ENCODE measurements around the gene HIF3A.

The HIF3A gene

DNA sequence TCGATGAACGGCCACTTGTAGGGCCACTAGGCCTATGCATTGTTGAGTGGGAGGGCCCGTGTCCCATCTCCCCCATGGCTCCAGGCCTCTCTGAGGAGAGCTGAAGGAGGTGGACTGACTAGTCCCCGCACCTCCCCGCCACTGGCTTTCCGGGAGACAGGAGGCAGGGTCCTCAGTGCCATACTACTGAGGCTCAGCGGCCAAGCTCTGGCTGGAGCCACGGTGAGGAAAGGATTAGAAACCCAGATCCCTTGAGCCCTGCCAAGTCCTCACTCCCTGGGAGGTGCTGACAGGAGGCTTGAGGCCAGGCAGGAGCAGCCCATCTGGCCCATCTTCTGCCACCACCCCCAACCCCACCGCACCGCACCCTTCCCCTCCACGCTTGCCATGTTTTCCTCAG is 87.6 kb downstream of the HIF3A start:
- no peak for DNase-seq (ENCODE audit: low read depth)

DNA sequence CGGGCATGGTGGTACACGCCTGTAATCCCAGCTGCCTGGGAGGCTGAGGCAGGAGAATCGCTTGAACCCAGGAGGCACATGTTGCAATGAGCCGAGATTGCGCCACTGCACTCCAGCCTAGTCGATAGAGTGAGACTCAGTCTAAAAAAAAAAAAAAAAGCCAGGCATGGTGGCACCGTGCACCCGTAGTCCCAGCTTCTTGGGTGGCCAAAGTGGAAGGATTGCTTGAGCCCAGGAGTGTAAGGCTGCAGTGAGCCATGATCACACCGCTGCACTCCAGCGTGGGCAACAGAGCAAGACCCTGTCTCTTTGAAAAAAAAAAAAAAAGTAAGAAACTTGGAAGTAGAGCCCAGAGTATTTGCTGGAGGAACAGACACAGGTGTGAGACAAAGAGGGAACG is 88.8 kb downstream of the HIF3A start:
- DNase-seq (ENCODE audit: low read depth) = no peak

DNA sequence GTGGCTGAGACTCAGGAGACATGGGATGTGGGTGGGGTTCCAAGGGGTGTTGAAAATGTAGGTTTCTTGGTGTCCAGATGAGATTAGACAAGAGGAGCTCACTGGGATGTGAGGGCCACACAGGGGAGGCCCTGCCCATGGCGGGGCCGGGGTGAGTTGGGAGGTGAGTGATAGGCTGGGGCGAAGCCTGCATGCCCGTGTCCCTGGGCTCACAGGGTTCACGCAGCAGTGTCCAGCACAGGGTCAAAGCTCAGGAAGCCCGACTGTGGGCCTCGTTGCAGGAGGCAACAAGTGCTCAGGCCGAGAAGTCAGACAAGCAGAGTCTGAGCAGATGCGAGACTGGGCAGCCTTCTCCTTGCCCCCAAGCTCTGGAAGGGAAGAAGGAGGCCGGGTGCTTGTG is 89.3 kb downstream of the HIF3A start:
- no peak for DNase-seq (ENCODE audit: low read depth)

DNA sequence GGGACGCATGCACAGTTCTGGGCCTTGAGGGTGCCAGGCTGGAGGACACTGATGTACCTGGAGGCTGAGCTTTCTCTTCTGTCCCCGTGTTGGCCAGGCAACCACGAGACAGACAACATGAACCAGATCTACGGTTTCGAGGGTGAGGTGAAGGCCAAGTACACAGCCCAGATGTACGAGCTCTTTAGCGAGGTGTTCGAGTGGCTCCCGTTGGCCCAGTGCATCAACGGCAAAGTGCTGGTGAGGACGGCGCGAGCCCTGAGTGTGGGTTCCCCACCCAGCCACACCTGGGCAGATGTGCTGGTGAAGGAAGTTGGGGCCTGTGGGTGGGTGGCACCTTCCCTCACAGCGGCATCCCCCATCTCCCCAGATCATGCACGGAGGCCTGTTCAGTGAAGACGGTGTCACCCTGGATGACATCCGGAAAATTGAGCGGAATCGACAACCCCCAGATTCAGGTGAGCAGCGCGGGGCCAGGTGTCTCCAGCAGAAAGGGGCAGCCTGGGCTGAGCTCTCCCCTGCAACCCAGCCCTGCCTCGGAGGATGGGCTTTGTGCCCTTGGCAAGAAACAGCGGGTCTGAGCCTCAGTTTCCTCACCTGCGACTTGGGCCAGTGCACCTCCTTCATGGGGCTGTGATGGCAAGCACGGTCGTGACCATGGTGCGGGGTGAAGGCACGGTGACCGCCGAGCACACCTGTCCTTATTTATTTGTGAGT is 90.3 kb downstream of the HIF3A start:
- no peak for DNase-seq (ENCODE audit: low read depth)

DNA sequence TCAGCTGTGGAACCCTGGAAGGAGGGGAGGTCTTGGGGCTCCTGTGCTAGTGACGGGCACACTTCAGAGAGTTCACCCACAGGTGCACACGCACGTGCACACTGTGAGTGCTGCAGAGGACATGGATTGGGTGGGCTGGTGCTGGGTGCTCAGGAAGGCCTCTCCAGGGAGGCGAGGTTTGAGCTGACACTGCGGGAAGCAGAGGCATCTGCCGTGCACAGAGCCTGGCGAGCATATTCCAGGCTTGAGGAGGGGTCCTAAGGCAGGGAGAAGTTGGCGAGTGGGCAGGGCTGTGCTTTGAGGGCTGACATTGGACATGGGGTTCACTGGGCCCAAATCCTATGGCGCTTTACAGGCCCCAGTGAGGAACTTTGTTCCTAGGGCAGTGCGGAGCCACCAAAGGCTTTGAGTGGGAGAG is 90.9 kb downstream of the HIF3A start:
- no peak for DNase-seq (ENCODE audit: low read depth)

DNA sequence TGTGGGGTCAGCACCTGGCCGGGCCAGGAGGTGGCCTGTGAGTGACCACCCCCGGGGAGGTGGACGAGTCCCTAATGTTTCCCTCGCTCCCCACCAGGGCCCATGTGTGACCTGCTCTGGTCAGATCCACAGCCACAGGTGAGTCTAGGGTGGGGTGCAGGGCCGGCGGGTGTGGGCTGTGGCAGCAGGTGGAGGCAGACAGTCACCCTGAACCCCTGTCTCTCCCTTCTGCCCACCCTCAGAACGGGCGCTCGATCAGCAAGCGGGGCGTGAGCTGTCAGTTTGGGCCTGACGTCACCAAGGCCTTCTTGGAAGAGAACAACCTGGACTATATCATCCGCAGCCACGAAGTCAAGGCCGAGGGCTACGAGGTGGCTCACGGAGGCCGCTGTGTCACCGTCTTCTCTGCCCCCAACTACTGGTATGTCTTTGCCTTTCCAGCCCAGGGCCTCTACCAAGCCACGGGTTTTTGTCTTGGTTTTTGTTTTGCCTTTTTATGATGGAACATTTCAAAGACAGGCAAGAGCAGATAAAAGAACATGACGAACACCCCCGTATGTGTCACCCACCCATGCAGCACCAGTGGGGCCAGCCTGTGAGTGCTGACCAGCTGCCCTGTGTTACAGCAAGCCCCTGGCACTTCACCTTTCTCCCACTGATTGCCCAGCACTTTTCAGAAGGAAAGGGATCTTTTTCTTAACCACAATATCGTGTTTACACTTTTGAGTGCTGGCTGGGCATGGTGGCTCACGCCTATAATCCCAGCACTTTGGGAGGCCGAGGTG is 91.7 kb downstream of the HIF3A start:
- no peak for DNase-seq (ENCODE audit: low read depth)

DNA sequence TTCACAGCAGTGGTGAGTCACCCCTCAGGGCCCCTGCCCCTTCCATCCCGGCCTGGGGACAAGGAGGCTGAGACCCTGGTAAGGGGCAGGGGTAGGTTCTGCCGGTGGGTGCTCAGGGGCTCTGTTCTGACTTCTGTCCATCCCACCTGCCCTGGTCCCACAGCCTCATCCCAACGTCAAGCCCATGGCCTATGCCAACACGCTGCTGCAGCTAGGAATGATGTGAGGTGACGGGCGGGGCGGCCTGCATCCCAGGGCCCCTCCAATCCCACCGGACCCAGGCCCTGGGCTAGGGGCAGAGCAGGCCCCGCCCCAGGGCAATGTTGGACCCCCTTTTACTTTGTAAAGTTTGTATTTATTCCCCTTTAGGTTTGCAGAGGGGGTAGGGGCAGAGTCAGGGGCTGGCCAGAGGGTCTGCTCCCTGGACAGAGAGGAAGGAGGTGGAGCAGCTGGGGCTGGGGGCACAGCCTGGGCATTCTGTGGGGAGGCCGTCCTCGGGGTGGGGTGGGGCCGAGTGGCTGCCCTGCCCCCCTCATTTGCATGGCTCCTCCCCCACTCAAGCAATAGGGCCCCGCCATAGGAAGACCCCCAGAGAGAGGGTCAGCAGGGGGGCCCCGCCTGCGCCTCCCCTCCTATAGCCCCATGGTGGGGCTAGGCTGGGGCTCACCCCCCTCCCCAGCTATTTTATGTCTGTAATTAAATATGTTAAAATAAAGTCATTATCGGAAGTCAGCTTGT is 93.4 kb downstream of the HIF3A start:
- no peak for DNase-seq (ENCODE audit: low read depth)

DNA sequence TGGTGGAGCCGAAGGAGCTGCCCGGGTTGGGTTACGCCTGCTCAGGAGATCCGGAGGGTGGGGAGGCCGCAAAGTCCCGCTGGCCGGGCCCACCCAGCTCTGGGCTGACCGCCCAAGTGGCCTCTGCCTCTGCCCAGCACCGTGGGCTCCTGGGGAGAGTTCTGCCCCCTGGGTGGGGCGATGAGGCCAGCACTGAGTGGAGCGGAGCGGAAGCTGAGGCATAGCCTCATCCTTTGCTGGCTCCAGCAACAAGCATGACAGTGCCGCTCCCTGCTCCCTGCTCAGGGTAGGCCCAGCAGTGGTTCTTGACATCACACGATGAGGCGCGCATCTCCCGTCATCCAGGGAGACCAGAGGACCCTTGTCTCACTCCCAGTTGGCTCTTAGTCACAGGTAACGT is 94.0 kb downstream of the HIF3A start:
- no peak for DNase-seq (ENCODE audit: low read depth)

DNA sequence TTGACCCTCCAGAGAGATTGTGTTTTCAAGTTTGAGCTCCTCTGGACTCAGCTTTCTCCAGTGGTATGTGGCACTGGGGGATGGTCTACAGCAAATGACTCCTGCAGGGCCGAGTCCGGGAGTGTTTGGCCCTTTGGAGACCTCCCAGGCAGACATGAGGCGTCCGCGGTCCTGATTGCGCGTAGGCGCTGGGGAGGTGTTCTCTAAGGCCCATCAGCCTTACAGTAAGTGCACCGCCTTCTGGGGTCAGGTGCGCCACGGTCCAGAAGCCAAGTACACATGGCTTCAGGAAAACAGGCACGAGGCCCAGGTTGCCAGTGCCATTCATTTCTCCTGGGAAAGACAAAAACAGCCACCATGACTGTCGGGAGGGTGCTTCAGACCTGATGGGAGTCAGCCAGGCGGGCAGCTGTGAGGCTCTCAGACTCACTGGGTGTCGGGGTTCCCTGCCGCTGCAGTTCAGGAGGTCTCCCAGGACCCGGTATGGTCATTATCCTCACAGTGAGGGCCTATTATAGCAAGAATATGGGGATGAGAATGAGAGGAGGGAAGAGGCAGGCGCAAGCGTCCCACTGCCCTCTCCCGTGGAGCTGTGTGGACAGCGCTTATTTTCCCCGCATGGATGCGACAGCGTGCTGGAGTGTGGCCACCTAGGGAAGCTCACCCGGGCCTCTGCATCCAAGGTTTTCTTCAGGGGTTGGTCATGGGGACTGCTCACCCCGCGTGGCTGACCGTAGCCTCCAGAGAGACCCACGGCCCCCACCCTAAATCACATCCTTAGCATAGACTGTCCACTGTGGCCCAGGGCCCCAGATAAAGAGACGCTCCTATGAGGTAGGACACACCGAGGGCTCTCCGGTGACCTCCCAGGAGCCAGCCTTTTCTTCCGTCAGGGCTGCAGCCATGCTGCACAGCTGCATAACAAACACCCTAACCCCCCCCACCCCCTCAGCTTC is 94.7 kb downstream of the HIF3A start:
- no peak for DNase-seq (ENCODE audit: low read depth)

DNA sequence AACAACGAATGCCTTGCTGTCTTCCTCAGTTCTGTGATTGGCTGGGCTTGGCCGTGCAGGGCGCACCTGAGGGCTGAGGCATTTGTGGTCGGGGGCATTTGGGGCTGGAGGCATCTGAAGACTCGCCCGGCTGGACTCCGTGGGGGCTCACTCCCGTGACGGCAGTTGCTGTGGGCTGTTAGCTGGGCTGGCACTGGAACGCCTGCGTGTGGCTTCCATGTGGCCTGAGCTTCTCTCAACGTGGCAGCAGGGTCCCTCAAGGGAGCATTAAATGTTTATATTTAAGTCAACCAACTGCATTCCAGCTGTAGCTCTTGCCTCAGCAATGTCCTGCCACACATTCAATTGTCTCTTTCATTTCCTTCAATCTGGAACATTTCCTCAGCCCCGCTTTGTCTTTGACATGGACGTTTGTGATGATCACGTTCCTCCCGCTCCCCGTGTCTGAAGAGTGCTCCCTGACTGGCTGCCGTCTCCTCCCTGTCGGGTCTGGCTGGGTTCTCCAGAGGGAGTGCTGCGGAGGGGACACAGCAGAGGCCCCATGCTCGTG is 95.5 kb downstream of the HIF3A start:
- peak; percentile 76 for DNase-seq (ENCODE audit: low read depth)

DNA sequence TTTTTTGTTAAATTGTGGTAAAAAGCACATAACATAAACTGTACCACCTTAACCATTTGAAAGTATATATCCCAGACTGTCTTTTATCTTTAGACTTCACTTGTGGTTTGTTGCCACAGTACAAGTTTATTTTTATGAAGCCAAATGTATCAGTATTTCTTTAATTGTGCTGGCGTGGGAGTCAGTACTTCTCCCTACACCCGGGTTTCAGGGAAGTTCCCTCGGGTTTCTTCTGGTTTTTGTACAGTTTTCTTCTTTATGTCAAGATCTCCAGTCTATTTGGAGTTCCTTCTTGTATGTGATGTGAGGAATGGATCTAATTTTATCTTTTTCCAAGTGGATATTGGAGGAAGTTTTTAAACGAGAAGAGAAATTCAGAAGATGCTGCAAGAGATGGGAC is 96.0 kb downstream of the HIF3A start:
- DNase-seq (ENCODE audit: low read depth) = no peak

Measured in EH (cell line).